WTC11 (cell line): Measurements from ENCODE around the gene HEPHL1.

Source experiments
- CTCF ChIP-seq: fragments of 200-600 bp; IDR thresholded peaks from 2 replicates; pipeline ENCODE4 v1.8.0; 2022; ENCODE audit warnings: antibody characterized with exemption
- GABPB1 ChIP-seq: sonication (generic); formaldehyde crosslinking; IDR thresholded peaks from 2 replicates; pipeline ENCODE4 v1.8.1; 2023; ENCODE audit warnings: mild to moderate bottlenecking, missing genetic modification reagents
- MAX ChIP-seq: sonication (generic); formaldehyde crosslinking; IDR thresholded peaks from 2 replicates; pipeline ENCODE4 v1.8.0; 2022; ENCODE audit warnings: mild to moderate bottlenecking, missing genetic modification reagents
- ZNF263 ChIP-seq: sonication (generic); formaldehyde crosslinking; IDR thresholded peaks from 2 replicates; pipeline ENCODE4 v1.8.1; 2022; ENCODE audit warnings: low read depth, mild to moderate bottlenecking, moderate library complexity, missing genetic modification reagents
- TF ChIP-seq, protein P1 (sequence below): sonication (generic); formaldehyde crosslinking; IDR thresholded peaks from 2 replicates; pipeline ENCODE4 v1.8.0; 2022; ENCODE audit warnings: mild to moderate bottlenecking, missing genetic modification reagents
- TF ChIP-seq, protein P2 (sequence below): sonication (generic); formaldehyde crosslinking; IDR thresholded peaks from 2 replicates; pipeline ENCODE4 v1.8.1; 2023; ENCODE audit warnings: mild to moderate bottlenecking, missing genetic modification reagents, borderline replicate concordance
- TF ChIP-seq, protein P3 (sequence below): sonication (generic); formaldehyde crosslinking; IDR thresholded peaks from 2 replicates; pipeline ENCODE4 v1.8.1; 2023; ENCODE audit warnings: mild to moderate bottlenecking, missing genetic modification reagents, moderate library complexity
- TF ChIP-seq, protein P4 (sequence below): sonication (generic); formaldehyde crosslinking; IDR thresholded peaks from 2 replicates; pipeline ENCODE4 v1.8.0; 2023; ENCODE audit warnings: missing genetic modification reagents

- TF ChIP-seq CTCF = no peak
- TF ChIP-seq, protein P1, sequence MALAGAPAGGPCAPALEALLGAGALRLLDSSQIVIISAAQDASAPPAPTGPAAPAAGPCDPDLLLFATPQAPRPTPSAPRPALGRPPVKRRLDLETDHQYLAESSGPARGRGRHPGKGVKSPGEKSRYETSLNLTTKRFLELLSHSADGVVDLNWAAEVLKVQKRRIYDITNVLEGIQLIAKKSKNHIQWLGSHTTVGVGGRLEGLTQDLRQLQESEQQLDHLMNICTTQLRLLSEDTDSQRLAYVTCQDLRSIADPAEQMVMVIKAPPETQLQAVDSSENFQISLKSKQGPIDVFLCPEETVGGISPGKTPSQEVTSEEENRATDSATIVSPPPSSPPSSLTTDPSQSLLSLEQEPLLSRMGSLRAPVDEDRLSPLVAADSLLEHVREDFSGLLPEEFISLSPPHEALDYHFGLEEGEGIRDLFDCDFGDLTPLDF = no peak
- TF ChIP-seq, protein P2, sequence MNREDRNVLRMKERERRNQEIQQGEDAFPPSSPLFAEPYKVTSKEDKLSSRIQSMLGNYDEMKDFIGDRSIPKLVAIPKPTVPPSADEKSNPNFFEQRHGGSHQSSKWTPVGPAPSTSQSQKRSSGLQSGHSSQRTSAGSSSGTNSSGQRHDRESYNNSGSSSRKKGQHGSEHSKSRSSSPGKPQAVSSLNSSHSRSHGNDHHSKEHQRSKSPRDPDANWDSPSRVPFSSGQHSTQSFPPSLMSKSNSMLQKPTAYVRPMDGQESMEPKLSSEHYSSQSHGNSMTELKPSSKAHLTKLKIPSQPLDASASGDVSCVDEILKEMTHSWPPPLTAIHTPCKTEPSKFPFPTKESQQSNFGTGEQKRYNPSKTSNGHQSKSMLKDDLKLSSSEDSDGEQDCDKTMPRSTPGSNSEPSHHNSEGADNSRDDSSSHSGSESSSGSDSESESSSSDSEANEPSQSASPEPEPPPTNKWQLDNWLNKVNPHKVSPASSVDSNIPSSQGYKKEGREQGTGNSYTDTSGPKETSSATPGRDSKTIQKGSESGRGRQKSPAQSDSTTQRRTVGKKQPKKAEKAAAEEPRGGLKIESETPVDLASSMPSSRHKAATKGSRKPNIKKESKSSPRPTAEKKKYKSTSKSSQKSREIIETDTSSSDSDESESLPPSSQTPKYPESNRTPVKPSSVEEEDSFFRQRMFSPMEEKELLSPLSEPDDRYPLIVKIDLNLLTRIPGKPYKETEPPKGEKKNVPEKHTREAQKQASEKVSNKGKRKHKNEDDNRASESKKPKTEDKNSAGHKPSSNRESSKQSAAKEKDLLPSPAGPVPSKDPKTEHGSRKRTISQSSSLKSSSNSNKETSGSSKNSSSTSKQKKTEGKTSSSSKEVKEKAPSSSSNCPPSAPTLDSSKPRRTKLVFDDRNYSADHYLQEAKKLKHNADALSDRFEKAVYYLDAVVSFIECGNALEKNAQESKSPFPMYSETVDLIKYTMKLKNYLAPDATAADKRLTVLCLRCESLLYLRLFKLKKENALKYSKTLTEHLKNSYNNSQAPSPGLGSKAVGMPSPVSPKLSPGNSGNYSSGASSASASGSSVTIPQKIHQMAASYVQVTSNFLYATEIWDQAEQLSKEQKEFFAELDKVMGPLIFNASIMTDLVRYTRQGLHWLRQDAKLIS (CRISPR knock-in tag) = no peak
- TF ChIP-seq MAX = no peak
- TF ChIP-seq ZNF263 (CRISPR knock-in tag) = no peak
- TF ChIP-seq, protein P3, sequence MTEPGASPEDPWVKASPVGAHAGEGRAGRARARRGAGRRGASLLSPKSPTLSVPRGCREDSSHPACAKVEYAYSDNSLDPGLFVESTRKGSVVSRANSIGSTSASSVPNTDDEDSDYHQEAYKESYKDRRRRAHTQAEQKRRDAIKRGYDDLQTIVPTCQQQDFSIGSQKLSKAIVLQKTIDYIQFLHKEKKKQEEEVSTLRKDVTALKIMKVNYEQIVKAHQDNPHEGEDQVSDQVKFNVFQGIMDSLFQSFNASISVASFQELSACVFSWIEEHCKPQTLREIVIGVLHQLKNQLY (CRISPR knock-in tag) = no peak
- TF ChIP-seq GABPB1 (CRISPR knock-in tag) = no peak
- TF ChIP-seq, protein P4, sequence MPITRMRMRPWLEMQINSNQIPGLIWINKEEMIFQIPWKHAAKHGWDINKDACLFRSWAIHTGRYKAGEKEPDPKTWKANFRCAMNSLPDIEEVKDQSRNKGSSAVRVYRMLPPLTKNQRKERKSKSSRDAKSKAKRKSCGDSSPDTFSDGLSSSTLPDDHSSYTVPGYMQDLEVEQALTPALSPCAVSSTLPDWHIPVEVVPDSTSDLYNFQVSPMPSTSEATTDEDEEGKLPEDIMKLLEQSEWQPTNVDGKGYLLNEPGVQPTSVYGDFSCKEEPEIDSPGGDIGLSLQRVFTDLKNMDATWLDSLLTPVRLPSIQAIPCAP (CRISPR knock-in tag) = no peak
These were observed 47.6 kb downstream of the HEPHL1 start for GRCh38 chr11:94068764-94069163.
